CD4-positive, alpha-beta T cell treated with Interleukin-4 for 1 hour (primary cell): ENCODE measurements around the gene NEK10.

Experiments used
- DNase-seq, 2 donors: peaks; one replicate each; pipeline ENCODE4 v3.0.0-alpha.2; 2020 to 2022

NEK10 gene

GRCh38 chr3:27220166-27220565 lies 149.0 kb downstream of the NEK10 start:
- DNase-seq, result no peak

GRCh38 chr3:27219127-27219845 lies 149.9 kb downstream of the NEK10 start:
- no peak for DNase-seq

GRCh38 chr3:27216955-27217552 lies 152.1 kb downstream of the NEK10 start:
- DNase-seq, result no peak

- no peak for DNase-seq
These were observed 152.8 kb downstream of the NEK10 start for GRCh38 chr3:27216295-27216855.

GRCh38 chr3:27213450-27213849 lies 155.7 kb downstream of the NEK10 start:
- DNase-seq, result no peak

- DNase-seq, result no peak
These were observed 159.4 kb downstream of the NEK10 start for GRCh38 chr3:27209617-27210264.

GRCh38 chr3:27208961-27209616 lies 160.1 kb downstream of the NEK10 start:
- DNase-seq, result no peak

GRCh38 chr3:27202959-27203358 lies 166.2 kb downstream of the NEK10 start:
- no peak for DNase-seq

- no peak for DNase-seq
These were observed 167.7 kb downstream of the NEK10 start for GRCh38 chr3:27201492-27201891.

- DNase-seq, result no peak
These were observed 168.3 kb downstream of the NEK10 start for GRCh38 chr3:27200721-27201489.

- no peak for DNase-seq
These were observed 174.2 kb downstream of the NEK10 start for GRCh38 chr3:27194861-27195483.

- DNase-seq, result no peak
These were observed 176.1 kb downstream of the NEK10 start for GRCh38 chr3:27193056-27193455.

GRCh38 chr3:27186013-27186412 lies 183.2 kb downstream of the NEK10 start:
- DNase-seq, result no peak

- no peak for DNase-seq
These were observed 183.8 kb downstream of the NEK10 start for GRCh38 chr3:27185231-27185989.

- no peak for DNase-seq
These were observed 184.9 kb downstream of the NEK10 start for GRCh38 chr3:27184261-27184660.

- no peak for DNase-seq
These were observed 192.9 kb downstream of the NEK10 start for GRCh38 chr3:27176256-27176655.

GRCh38 chr3:27174530-27174929 lies 194.7 kb downstream of the NEK10 start:
- no peak for DNase-seq

- DNase-seq, result no peak
These were observed 198.1 kb downstream of the NEK10 start for GRCh38 chr3:27171113-27171512.

- no peak for DNase-seq
These were observed 202.3 kb downstream of the NEK10 start for GRCh38 chr3:27166888-27167287.

GRCh38 chr3:27165321-27165721 lies 203.9 kb downstream of the NEK10 start:
- DNase-seq, result no peak

- no peak for DNase-seq
These were observed 208.3 kb downstream of the NEK10 start for GRCh38 chr3:27160779-27161287.
